CD14-positive monocyte (primary cell): ENCODE measurements around the gene CBLB. TPM values are rescaled to one million over a fixed set of nuclear protein-coding genes. Genes with fewer than 3 reads are reported as not detected.
"Not testable (repeated sequence)": the region's sequence is repeated elsewhere in the genome, so short reads cannot be mapped to it uniquely, and the experiment has no call there.

Experiments
- DNase-seq, 3 donors: peaks; one replicate each; pipeline ENCODE4 v3.0.0-alpha.2; 2011 to 2022
- H2AFZ ChIP-seq: 2 replicates; pipeline ENCODE4 v1.6.0; 2012; ENCODE audit warnings: mild to moderate bottlenecking, low read depth, low read length, inconsistent platforms; ENCODE audit not compliant: insufficient read depth, poor library complexity, severe bottlenecking
- H3K27ac ChIP-seq, 2 donors: 1 replicate in 1 of 2; 2 replicates in 1 of 2; pipeline ENCODE4 v1.5.1; 2012 to 2013; ENCODE audit warnings: low read length in 2 of 2, control low read depth in 1 of 2, inconsistent platforms in 1 of 2, low read depth in 1 of 2, mild to moderate bottlenecking in 1 of 2
- H3K27me3 ChIP-seq, 2 donors: one replicate each; pipeline versions ENCODE4 v1.6.0 to v1.6.1; 2011 to 2013; ENCODE audit warnings: low read length in 2 of 2; ENCODE audit not compliant: control insufficient read depth in 2 of 2, insufficient read depth in 2 of 2
- H3K36me3 ChIP-seq, 2 donors: replicated peaks in 1 of 2; 1 replicate in 1 of 2; 2 replicates in 1 of 2; pipeline versions ENCODE4 v1.5.1 to v1.6.1; 2012 to 2013; ENCODE audit warnings: low read length in 2 of 2, control low read depth in 1 of 2, inconsistent platforms in 1 of 2, mild to moderate bottlenecking in 1 of 2; ENCODE audit not compliant: insufficient read depth in 2 of 2, control insufficient read depth in 1 of 2
- H3K4me1 ChIP-seq, 2 donors: 1 replicate in 1 of 2; 2 replicates in 1 of 2; pipeline versions ENCODE4 v1.5.1 to v1.6.1; 2012 to 2013; ENCODE audit warnings: low read length in 2 of 2, control low read depth in 1 of 2, inconsistent platforms in 1 of 2, mild to moderate bottlenecking in 1 of 2, moderate library complexity in 1 of 2; ENCODE audit not compliant: insufficient read depth in 2 of 2, control insufficient read depth in 1 of 2
- H3K4me2 ChIP-seq: replicated peaks from 2 replicates; pipeline ENCODE3; 2012; ENCODE audit warnings: low read length, moderate library complexity, mild to moderate bottlenecking; ENCODE audit not compliant: poor library complexity, severe bottlenecking; ENCODE audit errors: extremely low read depth
- H3K4me3 ChIP-seq, 3 experiments: fragments of 200-600 bp in 1 of 3; sonication (generic) in 1 of 3; replicated peaks in 1 of 3; 1 replicate in 2 of 3; 2 replicates in 1 of 3; pipeline ENCODE4 v1.5.1; 2011 to 2013; ENCODE audit warnings: low read length in 3 of 3, mild to moderate bottlenecking in 3 of 3, control low read depth in 2 of 3, low read depth in 2 of 3, inconsistent platforms in 1 of 3, moderate library complexity in 1 of 3
- H3K79me2 ChIP-seq: 2 replicates; pipeline ENCODE4 v1.6.0; 2012; ENCODE audit warnings: mild to moderate bottlenecking, control low read depth, inconsistent platforms, low read length, moderate library complexity; ENCODE audit not compliant: insufficient read depth
- H3K9ac ChIP-seq: 2 replicates; pipeline ENCODE4 v1.6.0; 2017; ENCODE audit warnings: low read length, mild to moderate bottlenecking; ENCODE audit not compliant: insufficient read depth, poor library complexity, severe bottlenecking
- H3K9me3 ChIP-seq, 2 donors: replicated peaks in 1 of 2; 1 replicate in 1 of 2; 2 replicates in 1 of 2; pipeline versions ENCODE4 v1.5.1 to v1.6.1; 2012 to 2013; ENCODE audit warnings: low read length in 2 of 2, control low read depth in 1 of 2; ENCODE audit not compliant: control insufficient read depth in 1 of 2, insufficient read depth in 1 of 2
- H4K20me1 ChIP-seq: 2 replicates; pipeline ENCODE4 v1.6.0; 2012; ENCODE audit warnings: mild to moderate bottlenecking, low read length, control low read depth, moderate library complexity; ENCODE audit not compliant: insufficient read depth
- H3K27ac Mint-ChIP-seq, 7 donors: one replicate each; pipeline ENCODE4 v1.8.0; 2020; ENCODE audit warnings: mild to moderate bottlenecking in 7 of 7, mixed read lengths in 7 of 7, moderate library complexity in 6 of 7, inconsistent platforms in 2 of 7
- H3K27me3 Mint-ChIP-seq, 3 donors: one replicate each; pipeline ENCODE4 v1.8.0; 2021 to 2022; ENCODE audit warnings: low read depth in 3 of 3, mild to moderate bottlenecking in 3 of 3, mixed read lengths in 3 of 3, moderate library complexity in 3 of 3, inconsistent platforms in 1 of 3
- H3K36me3 Mint-ChIP-seq, 2 donors: one replicate each; pipeline ENCODE4 v1.8.0; 2020; ENCODE audit warnings: mixed read lengths in 2 of 2, inconsistent platforms in 1 of 2, mild to moderate bottlenecking in 1 of 2
- H3K4me1 Mint-ChIP-seq: one replicate; pipeline ENCODE4 v1.8.0; 2020; ENCODE audit warnings: mild to moderate bottlenecking, mixed read lengths
- H3K4me3 Mint-ChIP-seq, 2 donors: one replicate each; pipeline ENCODE4 v1.8.0; 2020; ENCODE audit warnings: mild to moderate bottlenecking in 2 of 2, mixed read lengths in 2 of 2, moderate library complexity in 1 of 2
- H3K9me3 Mint-ChIP-seq, 7 donors: one replicate each; pipeline ENCODE4 v1.8.0; 2020 to 2022; ENCODE audit warnings: mixed read lengths in 7 of 7, mild to moderate bottlenecking in 6 of 7, moderate library complexity in 6 of 7, inconsistent platforms in 2 of 7
- CTCF ChIP-seq: fragments of 200-600 bp; IDR thresholded peaks from one replicate; pipeline ENCODE4 v1.8.0; 2022; ENCODE audit warnings: antibody characterized with exemption, mild to moderate bottlenecking
- WGBS: methylation state at CpG from one replicate; pipeline ENCODE4 v1.1.5; 2013; ENCODE audit warnings: missing lambda C conversion rate; ENCODE audit not compliant: insufficient coverage; 5-methylcytosine and 5-hydroxymethylcytosine counted together
- intact Hi-C, 2 donors: fragments of 100-400 bp; cut with micrococcal nuclease; formaldehyde crosslinking; loops; one replicate each; pipeline versions ENCODE4 v1.15.0 to v1.15.1; 2023
- polyA plus RNA-seq, 3 donors: library from polyadenylated mRNA; depleted of rRNA in 1 of 3; unstranded in 2 of 3; stranded (reverse) in 1 of 3; fragments of 300-500 nt in 2 of 3; fragments of >200 nt in 1 of 3; fragmentation: Illumina TruSeq in 2 of 3; gene quantifications; 1 replicate in 2 of 3; 2 replicates in 1 of 3; pipeline ENCODE4 v1.2.3, GENCODE V29; 2012 to 2021

The CBLB gene
- polyA plus RNA-seq, 3 donors: 1.6 to 8.1 (median 3.6) TPM

GRCh38 chr3:105762749-105763658 is 105.8 kb downstream of the CBLB start:
- Mint-ChIP-seq H3K9me3 (peaks cover 20 to 33% (median 26%) of the 10 kb centered on the region in 7 donors), H3K36me3 (peaks cover 24 to 35% of the 10 kb centered on the region in 2 donors), H3K27me3 (no peaks in the 10 kb centered on the region), H3K4me1 (peaks cover 24% of the 10 kb centered on the region), H3K27ac (no peak overlapping the region), H3K4me3 (no peak overlapping the region)
- Histone ChIP-seq H3K9ac (no peak overlapping the region), H3K4me1 (peaks cover 10 to 16% of the 10 kb centered on the region in 2 donors), H3K9me3 (peaks cover 20 to 29% of the 10 kb centered on the region in 2 donors), H3K36me3 (peaks cover 0 to 21% of the 10 kb centered on the region in 2 donors), H3K79me2 (no peaks in the 10 kb centered on the region), H2AFZ (no peak overlapping the region), H3K4me2 (no peak overlapping the region), H3K27me3 (no peaks in the 10 kb centered on the region), H3K27ac (no peak overlapping the region), H4K20me1 (no peaks in the 10 kb centered on the region), H3K4me3 (no peak overlapping the region)
- no peak for DNase-seq
- TF ChIP-seq CTCF: no peak
- WGBS: 96% methylated on average over 8 of the region's 13 CpGs
- intact Hi-C loops: no loop called here

- Histone ChIP-seq H3K36me3 (peaks cover 0 to 21% of the 10 kb centered on the region in 2 donors), H3K4me1 (peaks cover 10 to 16% of the 10 kb centered on the region in 2 donors), H3K9me3 (peaks cover 20 to 29% of the 10 kb centered on the region in 2 donors)
- H3K27me3 ChIP-seq, H3K9ac ChIP-seq, intact Hi-C loops, H4K20me1 ChIP-seq, H3K4me3 Mint-ChIP-seq, H3K4me2 ChIP-seq, DNase-seq, H2AFZ ChIP-seq, H3K27me3 Mint-ChIP-seq, H3K27ac ChIP-seq, H3K27ac Mint-ChIP-seq, H3K79me2 ChIP-seq, H3K4me3 ChIP-seq: not testable (repeated sequence)
- Mint-ChIP-seq H3K36me3 (peaks cover 24 to 35% of the 10 kb centered on the region in 2 donors), H3K4me1 (peaks cover 21% of the 10 kb centered on the region), H3K9me3 (peaks cover 20 to 33% (median 26%) of the 10 kb centered on the region in 7 donors)
- 100% methylated on average over 1 of the region's 1 CpG for WGBS
Measured at GRCh38 chr3:105762214-105762613, 106.6 kb downstream of the CBLB start.
